GM19463 (cell line): ENCODE data around the gene NCAPD2.
"Not testable (repeated sequence)": the region's sequence is repeated elsewhere in the genome, so short reads cannot be mapped to it uniquely, and the experiment has no call there.

Experiments
- ATAC-seq: cut with Tn5 transposase; IDR thresholded peaks from one replicate; pipeline ENCODE4 v1.9.1; 2021; ENCODE audit warnings: mild to moderate bottlenecking, moderate library complexity; ENCODE audit not compliant: unreplicated experiment

Gene NCAPD2

DNA sequence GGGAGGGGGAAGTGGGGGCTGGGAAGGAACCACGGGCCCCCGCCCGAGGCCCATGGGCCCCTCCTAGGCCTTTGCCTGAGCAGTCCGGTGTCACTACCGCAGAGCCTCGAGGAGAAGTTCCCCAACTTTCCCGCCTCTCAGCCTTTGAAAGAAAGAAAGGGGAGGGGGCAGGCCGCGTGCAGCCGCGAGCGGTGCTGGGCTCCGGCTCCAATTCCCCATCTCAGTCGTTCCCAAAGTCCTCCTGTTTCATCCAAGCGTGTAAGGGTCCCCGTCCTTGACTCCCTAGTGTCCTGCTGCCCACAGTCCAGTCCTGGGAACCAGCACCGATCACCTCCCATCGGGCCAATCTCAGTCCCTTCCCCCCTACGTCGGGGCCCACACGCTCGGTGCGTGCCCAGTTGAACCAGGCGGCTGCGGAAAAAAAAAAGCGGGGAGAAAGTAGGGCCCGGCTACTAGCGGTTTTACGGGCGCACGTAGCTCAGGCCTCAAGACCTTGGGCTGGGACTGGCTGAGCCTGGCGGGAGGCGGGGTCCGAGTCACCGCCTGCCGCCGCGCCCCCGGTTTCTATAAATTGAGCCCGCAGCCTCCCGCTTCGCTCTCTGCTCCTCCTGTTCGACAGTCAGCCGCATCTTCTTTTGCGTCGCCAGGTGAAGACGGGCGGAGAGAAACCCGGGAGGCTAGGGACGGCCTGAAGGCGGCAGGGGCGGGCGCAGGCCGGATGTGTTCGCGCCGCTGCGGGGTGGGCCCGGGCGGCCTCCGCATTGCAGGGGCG is 40.2 kb downstream of the NCAPD2 start, which contains the start of gene GAPDH:
TSS of gene GAPDH (plus strand) at position 595 of the 772 bp plus-strand sequence. CDS start 316 bp downstream, outside the sequence.
- peak; percentile 57 for ATAC-seq

DNA sequence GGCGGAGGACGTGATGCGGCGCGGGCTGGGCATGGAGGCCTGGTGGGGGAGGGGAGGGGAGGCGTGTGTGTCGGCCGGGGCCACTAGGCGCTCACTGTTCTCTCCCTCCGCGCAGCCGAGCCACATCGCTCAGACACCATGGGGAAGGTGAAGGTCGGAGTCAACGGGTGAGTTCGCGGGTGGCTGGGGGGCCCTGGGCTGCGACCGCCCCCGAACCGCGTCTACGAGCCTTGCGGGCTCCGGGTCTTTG is 40.7 kb downstream of the NCAPD2 start:
- ATAC-seq: no peak

DNA sequence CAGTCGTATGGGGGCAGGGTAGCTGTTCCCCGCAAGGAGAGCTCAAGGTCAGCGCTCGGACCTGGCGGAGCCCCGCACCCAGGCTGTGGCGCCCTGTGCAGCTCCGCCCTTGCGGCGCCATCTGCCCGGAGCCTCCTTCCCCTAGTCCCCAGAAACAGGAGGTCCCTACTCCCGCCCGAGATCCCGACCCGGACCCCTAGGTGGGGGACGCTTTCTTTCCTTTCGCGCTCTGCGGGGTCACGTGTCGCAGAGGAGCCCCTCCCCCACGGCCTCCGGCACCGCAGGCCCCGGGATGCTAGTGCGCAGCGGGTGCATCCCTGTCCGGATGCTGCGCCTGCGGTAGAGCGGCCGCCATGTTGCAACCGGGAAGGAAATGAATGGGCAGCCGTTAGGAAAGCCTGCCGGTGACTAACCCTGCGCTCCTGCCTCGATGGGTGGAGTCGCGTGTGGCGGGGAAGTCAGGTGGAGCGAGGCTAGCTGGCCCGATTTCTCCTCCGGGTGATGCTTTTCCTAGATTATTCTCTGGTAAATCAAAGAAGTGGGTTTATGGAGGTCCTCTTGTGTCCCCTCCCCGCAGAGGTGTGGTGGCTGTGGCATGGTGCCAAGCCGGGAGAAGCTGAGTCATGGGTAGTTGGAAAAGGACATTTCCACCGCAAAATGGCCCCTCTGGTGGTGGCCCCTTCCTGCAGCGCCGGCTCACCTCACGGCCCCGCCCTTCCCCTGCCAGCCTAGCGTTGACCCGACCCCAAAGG is 41.2 kb downstream of the NCAPD2 start:
- ATAC-seq: no peak

DNA sequence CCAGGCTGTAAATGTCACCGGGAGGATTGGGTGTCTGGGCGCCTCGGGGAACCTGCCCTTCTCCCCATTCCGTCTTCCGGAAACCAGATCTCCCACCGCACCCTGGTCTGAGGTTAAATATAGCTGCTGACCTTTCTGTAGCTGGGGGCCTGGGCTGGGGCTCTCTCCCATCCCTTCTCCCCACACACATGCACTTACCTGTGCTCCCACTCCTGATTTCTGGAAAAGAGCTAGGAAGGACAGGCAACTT is 41.7 kb downstream of the NCAPD2 start:
- ATAC-seq: no peak

DNA sequence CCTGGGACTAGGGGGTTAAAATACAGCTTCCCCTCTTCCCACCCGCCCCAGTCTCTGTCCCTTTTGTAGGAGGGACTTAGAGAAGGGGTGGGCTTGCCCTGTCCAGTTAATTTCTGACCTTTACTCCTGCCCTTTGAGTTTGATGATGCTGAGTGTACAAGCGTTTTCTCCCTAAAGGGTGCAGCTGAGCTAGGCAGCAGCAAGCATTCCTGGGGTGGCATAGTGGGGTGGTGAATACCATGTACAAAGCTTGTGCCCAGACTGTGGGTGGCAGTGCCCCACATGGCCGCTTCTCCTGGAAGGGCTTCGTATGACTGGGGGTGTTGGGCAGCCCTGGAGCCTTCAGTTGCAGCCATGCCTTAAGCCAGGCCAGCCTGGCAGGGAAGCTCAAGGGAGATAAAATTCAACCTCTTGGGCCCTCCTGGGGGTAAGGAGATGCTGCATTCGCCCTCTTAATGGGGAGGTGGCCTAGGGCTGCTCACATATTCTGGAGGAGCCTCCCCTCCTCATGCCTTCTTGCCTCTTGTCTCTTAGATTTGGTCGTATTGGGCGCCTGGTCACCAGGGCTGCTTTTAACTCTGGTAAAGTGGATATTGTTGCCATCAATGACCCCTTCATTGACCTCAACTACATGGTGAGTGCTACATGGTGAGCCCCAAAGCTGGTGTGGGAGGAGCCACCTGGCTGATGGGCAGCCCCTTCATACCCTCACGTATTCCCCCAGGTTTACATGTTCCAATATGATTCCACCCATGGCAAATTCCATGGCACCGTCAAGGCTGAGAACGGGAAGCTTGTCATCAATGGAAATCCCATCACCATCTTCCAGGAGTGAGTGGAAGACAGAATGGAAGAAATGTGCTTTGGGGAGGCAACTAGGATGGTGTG is 42.3 kb downstream of the NCAPD2 start:
- ATAC-seq: no peak

DNA sequence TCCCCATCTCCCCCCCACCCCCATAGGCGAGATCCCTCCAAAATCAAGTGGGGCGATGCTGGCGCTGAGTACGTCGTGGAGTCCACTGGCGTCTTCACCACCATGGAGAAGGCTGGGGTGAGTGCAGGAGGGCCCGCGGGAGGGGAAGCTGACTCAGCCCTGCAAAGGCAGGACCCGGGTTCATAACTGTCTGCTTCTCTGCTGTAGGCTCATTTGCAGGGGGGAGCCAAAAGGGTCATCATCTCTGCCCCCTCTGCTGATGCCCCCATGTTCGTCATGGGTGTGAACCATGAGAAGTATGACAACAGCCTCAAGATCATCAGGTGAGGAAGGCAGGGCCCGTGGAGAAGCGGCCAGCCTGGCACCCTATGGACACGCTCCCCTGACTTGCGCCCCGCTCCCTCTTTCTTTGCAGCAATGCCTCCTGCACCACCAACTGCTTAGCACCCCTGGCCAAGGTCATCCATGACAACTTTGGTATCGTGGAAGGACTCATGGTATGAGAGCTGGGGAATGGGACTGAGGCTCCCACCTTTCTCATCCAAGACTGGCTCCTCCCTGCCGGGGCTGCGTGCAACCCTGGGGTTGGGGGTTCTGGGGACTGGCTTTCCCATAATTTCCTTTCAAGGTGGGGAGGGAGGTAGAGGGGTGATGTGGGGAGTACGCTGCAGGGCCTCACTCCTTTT is 43.1 kb downstream of the NCAPD2 start:
- ATAC-seq: no peak

DNA sequence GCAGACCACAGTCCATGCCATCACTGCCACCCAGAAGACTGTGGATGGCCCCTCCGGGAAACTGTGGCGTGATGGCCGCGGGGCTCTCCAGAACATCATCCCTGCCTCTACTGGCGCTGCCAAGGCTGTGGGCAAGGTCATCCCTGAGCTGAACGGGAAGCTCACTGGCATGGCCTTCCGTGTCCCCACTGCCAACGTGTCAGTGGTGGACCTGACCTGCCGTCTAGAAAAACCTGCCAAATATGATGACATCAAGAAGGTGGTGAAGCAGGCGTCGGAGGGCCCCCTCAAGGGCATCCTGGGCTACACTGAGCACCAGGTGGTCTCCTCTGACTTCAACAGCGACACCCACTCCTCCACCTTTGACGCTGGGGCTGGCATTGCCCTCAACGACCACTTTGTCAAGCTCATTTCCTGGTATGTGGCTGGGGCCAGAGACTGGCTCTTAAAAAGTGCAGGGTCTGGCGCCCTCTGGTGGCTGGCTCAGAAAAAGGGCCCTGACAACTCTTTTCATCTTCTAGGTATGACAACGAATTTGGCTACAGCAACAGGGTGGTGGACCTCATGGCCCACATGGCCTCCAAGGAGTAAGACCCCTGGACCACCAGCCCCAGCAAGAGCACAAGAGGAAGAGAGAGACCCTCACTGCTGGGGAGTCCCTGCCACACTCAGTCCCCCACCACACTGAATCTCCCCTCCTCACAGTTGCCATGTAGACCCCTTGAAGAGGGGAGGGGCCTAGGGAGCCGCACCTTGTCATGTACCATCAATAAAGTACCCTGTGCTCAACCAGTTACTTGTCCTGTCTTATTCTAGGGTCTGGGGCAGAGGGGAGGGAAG is 43.9 kb downstream of the NCAPD2 start:
- ATAC-seq: not testable (repeated sequence)

DNA sequence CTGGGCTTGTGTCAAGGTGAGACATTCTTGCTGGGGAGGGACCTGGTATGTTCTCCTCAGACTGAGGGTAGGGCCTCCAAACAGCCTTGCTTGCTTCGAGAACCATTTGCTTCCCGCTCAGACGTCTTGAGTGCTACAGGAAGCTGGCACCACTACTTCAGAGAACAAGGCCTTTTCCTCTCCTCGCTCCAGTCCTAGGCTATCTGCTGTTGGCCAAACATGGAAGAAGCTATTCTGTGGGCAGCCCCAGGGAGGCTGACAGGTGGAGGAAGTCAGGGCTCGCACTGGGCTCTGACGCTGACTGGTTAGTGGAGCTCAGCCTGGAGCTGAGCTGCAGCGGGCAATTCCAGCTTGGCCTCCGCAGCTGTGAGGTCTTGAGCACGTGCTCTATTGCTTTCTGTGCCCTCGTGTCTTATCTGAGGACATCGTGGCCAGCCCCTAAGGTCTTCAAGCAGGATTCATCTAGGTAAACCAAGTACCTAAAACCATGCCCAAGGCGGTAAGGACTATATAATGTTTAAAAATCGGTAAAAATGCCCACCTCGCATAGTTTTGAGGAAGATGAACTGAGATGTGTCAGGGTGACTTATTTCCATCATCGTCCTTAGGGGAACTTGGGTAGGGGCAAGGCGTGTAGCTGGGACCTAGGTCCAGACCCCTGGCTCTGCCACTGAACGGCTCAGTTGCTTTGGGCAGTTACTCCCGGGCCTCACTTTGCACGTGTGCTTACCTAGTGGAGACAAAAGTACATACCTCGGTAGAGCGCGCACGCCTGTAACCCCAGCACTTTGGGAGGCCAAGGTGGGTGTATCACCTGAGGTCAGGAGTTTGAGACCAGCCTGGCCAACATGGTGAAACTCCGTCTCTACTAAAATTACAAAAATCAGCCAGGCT is 44.8 kb downstream of the NCAPD2 start:
- no peak for ATAC-seq

DNA sequence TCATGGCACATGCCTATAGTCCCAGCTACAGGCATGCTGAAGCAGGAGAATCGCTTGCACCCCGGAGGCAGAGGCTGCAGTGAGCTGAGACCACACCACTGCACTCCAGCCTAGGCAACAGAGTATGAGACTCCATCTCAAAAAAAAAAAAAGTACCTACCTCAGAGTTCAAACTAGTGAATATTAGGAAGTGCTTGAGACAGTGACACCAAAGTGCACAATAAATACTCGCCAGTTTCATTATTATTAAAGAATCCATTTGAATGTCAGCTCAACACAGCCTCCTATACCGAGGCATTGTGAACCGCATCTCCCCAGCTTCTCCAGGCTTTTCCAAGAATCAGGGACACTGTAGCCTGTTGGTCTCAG is 45.4 kb downstream of the NCAPD2 start:
- ATAC-seq: no peak

DNA sequence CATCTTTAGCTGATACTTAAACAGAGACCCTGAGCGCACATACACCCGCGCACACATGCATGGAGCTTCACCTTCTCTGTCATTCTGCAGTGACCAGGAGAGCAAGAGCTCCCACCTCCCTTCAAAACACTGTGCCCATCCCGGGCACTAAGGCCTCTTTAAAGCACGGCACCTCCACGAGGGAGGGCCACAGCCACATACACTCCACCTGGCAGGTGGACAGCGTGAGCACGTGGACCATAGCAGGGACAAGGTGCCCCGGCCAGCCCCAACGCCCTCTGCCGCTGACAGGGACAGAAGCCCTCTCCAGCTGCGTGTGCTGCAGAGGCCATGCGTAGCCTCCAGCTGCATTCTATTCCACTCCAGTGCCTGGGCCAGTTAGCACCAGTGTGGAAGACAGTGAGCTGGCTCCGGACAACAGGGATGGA is 45.8 kb downstream of the NCAPD2 start:
- no peak for ATAC-seq

DNA sequence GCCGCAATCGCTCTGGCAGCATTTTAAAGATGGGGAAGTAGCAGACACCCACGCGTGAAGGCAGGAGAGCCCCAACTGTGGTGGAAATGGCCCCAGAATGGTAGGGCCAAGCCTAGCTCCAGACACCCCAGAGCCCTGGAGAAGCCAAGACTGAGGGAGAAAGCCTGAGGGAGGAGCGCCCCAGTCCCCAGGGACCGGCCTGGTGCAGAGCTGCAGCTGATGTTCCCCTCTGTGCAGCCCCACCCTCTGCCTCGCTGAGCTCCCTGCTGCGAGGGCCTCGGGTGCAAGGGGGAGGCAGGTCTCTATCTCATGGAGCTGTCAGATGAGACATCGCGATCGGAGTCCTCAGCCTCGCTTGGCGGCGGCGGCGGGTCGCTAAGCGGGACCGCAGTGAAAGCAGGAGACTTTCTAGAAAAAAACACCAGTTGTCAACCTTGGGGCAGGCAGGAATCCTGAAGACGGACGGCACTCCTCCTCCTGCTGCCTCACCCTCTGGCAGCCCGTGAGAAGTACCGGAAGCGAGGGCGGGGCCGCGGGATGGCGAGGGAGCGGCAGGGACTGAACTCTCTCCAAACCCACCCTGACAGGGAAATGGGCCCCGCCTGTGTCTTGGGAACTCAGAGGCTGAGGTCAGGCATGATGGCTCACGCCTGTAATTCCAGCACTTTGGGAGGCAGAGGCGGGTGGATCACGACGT is 46.4 kb downstream of the NCAPD2 start:
- peak; percentile 50 for ATAC-seq

DNA sequence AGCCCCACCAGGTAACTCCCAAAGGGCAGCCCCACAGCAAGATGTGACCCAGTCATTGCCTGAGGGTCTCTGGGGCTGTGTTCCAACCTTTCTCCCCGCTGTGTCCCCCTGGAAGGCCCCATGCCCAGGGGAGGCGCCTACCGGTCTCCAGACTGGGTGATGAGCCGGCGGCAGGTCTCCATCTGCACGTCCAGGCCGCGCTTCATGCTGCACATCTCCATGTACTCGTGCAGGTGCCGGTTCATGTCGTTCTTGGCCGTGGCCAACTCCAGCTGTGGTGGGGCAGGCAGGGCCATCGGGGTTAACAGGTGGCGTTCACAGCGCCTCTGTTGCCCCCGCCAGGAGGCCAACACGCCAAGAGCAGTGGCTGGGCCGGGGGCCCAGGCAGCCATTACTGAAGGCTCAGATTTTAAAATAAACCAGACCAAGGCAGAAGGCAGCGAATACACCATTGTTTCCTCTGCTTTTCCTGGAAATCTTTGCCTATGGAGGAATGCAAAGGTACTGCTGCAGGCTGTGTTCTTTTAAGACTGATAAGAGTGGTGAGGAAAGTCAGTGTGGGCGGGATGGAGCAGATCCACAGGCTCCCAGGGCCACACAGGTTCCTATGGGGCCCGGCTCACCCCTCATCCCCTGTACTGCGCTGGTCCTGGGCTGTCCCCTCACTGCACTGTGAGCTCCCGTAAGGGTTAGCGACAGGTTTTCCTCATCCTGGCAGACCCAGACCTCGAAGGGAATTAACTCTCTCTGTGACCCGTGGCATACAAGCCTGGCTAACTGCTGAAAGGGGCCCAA is 47.7 kb downstream of the NCAPD2 start:
- ATAC-seq: no peak

DNA sequence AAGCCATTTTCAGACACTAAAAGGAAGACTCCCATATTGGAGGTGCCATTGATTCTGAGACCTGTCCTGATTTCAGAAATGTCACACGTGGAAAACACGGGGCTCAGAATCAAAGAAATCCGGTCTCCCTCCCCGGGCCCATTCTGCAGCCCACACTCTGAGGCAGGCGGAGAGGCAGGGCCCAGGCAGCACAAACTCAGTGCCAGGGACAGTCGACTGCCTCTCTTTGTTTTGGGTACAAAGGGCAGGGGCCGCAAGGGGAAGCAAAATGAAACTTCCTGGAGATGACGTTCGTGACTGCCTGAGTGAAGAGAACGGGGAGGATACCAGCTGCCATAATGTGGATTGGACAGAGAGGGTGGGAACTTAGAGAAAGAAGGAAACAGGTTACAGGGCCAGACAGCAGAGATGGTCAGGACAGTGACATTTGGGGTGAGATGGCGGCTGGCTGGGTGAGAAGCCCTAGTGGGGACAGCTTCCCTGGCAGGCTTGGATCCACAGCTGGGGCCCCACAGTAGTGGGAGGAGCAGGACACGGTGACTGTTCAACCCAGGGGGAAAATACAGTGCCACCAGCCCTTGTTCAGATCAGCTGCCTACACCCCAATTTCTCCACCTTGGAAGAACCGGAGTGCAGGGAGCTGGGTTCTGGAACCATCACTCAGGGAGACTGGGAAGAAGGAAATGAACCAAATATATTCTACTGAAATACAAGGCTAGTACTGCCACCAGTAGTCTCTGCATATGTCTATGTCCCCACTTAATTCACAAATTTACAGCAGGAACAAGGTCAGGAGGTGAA is 48.5 kb downstream of the NCAPD2 start:
- ATAC-seq: no peak

DNA sequence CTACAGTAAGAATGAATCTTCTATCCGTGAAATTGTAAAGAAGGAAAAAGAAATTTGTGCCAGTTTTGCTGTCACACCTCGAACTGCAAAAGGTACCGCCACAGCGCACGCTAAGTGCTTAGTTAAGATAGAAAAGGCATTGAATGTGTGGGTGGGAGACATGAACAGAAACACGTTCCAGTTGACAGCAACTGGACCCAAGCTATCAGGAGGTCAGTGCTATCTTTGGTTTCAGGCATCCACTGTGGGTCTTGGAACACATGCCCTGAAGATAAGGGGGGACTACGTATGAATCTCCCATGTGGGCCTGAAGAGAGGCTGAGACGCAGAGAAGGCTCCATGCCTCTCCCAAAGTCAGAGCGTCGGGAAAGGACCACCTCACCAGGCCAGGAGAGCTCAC is 52.1 kb downstream of the NCAPD2 start:
- no peak for ATAC-seq

DNA sequence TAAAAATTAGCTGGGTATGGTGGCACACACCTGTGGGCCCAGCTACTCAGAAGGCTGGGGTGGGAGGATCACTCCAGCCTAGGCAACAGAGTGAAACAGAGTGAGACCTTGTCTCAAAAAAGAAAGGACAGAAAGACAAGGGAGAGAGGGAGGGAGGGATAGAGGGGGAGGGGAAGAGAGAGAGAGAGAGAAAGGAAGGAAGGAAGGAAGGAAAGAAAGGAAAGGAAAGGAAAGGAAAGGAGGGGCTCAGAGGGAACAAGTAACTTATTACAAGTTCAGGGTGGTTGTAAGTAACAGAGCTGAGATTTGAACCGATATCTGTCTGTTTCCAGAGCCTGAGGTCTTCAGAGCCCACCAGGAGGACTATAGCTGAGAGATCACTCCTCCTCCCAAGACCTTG is 53.7 kb downstream of the NCAPD2 start:
- no peak for ATAC-seq

DNA sequence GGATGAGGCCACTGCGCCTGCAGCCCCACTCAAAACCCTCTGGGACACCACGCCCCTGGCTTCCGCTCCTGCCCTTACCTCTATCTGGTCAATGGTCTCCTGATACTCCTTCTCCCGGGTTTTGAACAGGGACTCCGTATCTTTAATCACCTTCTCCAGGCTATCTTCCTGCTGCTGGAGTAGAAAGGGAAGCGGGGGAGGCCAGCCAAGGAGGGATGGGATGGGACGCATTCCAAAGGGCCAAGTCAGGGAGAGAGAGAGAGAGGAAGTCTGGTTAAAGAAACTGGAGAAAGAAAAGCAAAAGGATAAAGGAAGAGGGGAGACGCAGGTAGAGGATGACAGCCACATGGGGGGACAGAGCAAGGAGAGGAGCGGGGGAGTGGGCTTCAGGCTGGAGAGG is 54.1 kb downstream of the NCAPD2 start:
- ATAC-seq: no peak

DNA sequence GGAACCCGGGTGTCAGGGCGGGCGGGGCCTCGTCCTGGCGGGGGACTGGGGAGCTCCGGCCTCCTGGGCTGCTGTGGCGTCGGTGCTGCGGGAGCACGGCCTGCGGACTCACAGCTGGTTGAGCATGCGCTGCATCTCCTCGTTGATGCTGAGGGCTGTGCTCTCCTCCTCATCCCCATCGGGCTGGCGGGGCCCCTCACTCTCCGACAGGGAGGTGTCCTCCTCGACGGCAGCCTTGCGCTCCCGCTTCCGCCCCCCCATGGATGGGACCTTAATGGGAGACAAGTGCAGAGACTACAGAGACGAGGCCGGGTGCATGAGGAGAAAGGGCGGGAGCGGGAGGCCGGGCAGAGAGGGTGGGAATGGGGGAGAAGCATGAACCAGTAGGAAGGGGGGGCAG is 54.7 kb downstream of the NCAPD2 start:
- no peak for ATAC-seq
